ENCODE data around the gene TRAPPC10.

TRAPPC10 gene

DNA sequence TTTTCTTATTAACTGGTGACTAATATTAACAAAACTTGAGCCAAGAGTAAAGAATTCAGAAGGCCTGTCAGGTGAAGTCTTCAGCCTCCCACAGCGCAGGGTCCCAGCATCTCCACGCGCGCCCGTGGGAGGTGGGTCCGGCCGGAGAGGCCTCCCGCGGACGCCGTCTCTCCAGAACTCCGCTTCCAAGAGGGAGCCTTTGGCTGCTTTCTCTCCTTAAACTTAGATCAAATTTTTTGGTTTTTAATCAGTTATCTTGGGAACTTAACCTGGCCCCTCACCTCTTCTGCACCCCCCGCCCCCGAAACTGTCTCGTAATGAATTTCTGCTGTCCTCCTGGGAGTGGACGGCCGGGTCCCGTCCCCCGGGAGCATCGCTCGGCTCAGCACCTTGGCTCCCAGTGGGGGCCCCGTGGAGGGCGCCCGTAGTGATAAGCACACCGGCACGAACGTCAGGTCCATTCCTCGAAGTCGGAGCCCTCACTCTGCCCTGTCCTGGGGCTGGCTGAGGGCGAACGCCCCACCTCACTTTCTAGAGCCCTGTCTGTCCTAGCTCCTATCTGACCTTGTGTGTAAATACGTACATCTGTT is 29.5 kb upstream of the TRAPPC10 start:
- peaks cover 0 to 5% of the 10 kb centered on the region in 2 donors for H3K4me1 ChIP-seq (ENCODE audit: control insufficient read depth in 2 of 2, insufficient read depth in 2 of 2, low read length in 2 of 2)
- no peak overlapping the region for H3K27ac ChIP-seq (ENCODE audit: low read depth in 2 of 2, low read length in 2 of 2)
- H3K9ac ChIP-seq (ENCODE audit: low read depth in 1 of 2, low read length in 2 of 2) = no peak overlapping the region
- no peak overlapping the region for H3K4me3 ChIP-seq (ENCODE audit: low read length in 2 of 2)
- H3K36me3 ChIP-seq (ENCODE audit: control insufficient read depth in 2 of 2, insufficient read depth in 2 of 2, low read length in 2 of 2) = peaks cover 23 to 29% of the 10 kb centered on the region in 2 donors
- H3K9me3 ChIP-seq (ENCODE audit: control insufficient read depth in 2 of 2, low read length in 2 of 2) = no peaks in the 10 kb centered on the region
- H3K27me3 ChIP-seq (ENCODE audit: control insufficient read depth in 2 of 2, insufficient read depth in 2 of 2, low read length in 2 of 2) = peaks cover 0 to 2% of the 10 kb centered on the region in 2 donors

- no peak overlapping the region for H3K9ac ChIP-seq (ENCODE audit: low read depth in 1 of 2, low read length in 2 of 2)
- no peaks in the 10 kb centered on the region for H3K9me3 ChIP-seq (ENCODE audit: control insufficient read depth in 2 of 2, low read length in 2 of 2)
- H3K36me3 ChIP-seq (ENCODE audit: control insufficient read depth in 2 of 2, insufficient read depth in 2 of 2, low read length in 2 of 2) = peaks cover 21 to 28% of the 10 kb centered on the region in 2 donors
- H3K27me3 ChIP-seq (ENCODE audit: control insufficient read depth in 2 of 2, insufficient read depth in 2 of 2, low read length in 2 of 2) = peaks cover 0 to 2% of the 10 kb centered on the region in 2 donors
- peaks cover 0 to 5% of the 10 kb centered on the region in 2 donors for H3K4me1 ChIP-seq (ENCODE audit: control insufficient read depth in 2 of 2, insufficient read depth in 2 of 2, low read length in 2 of 2)
- no peak overlapping the region for H3K4me3 ChIP-seq (ENCODE audit: low read length in 2 of 2)
- H3K27ac ChIP-seq (ENCODE audit: low read depth in 2 of 2, low read length in 2 of 2) = no peak overlapping the region
Measured at GRCh38 chr21:43983390-43983789, 28.7 kb upstream of the TRAPPC10 start.

GRCh38 chr21:43983860-43984420 is 28.2 kb upstream of the TRAPPC10 start:
- Histone ChIP-seq H3K27ac (ENCODE audit: low read depth in 2 of 2, low read length in 2 of 2) (no peak overlapping the region), H3K36me3 (ENCODE audit: control insufficient read depth in 2 of 2, insufficient read depth in 2 of 2, low read length in 2 of 2) (peaks cover 17 to 24% of the 10 kb centered on the region in 2 donors), H3K9me3 (ENCODE audit: control insufficient read depth in 2 of 2, low read length in 2 of 2) (no peaks in the 10 kb centered on the region), H3K27me3 (ENCODE audit: control insufficient read depth in 2 of 2, insufficient read depth in 2 of 2, low read length in 2 of 2) (peaks cover 0 to 2% of the 10 kb centered on the region in 2 donors), H3K4me3 (ENCODE audit: low read length in 2 of 2) (no peak overlapping the region), H3K9ac (ENCODE audit: low read depth in 1 of 2, low read length in 2 of 2) (no peak overlapping the region), H3K4me1 (ENCODE audit: control insufficient read depth in 2 of 2, insufficient read depth in 2 of 2, low read length in 2 of 2) (peaks cover 0 to 5% of the 10 kb centered on the region in 2 donors)

GRCh38 chr21:43984905-43985689 is 27.0 kb upstream of the TRAPPC10 start:
- Histone ChIP-seq H3K27me3 (ENCODE audit: control insufficient read depth in 2 of 2, insufficient read depth in 2 of 2, low read length in 2 of 2) (peaks cover 0 to 2% of the 10 kb centered on the region in 2 donors), H3K9me3 (ENCODE audit: control insufficient read depth in 2 of 2, low read length in 2 of 2) (no peaks in the 10 kb centered on the region), H3K4me3 (ENCODE audit: low read length in 2 of 2) (no peak overlapping the region), H3K36me3 (ENCODE audit: control insufficient read depth in 2 of 2, insufficient read depth in 2 of 2, low read length in 2 of 2) (peaks cover 13 to 18% of the 10 kb centered on the region in 2 donors), H3K27ac (ENCODE audit: low read depth in 2 of 2, low read length in 2 of 2) (no peak overlapping the region), H3K4me1 (ENCODE audit: control insufficient read depth in 2 of 2, insufficient read depth in 2 of 2, low read length in 2 of 2) (peaks cover 0 to 5% of the 10 kb centered on the region in 2 donors), H3K9ac (ENCODE audit: low read depth in 1 of 2, low read length in 2 of 2) (no peak overlapping the region)

- Histone ChIP-seq H3K4me1 (ENCODE audit: control insufficient read depth in 2 of 2, insufficient read depth in 2 of 2, low read length in 2 of 2) (no peaks in the 10 kb centered on the region), H3K4me3 (ENCODE audit: low read length in 2 of 2) (no peak overlapping the region), H3K27ac (ENCODE audit: low read depth in 2 of 2, low read length in 2 of 2) (no peak overlapping the region), H3K36me3 (ENCODE audit: control insufficient read depth in 2 of 2, insufficient read depth in 2 of 2, low read length in 2 of 2) (peaks cover 13 to 18% of the 10 kb centered on the region in 2 donors), H3K27me3 (ENCODE audit: control insufficient read depth in 2 of 2, insufficient read depth in 2 of 2, low read length in 2 of 2) (peaks cover 0 to 2% of the 10 kb centered on the region in 2 donors), H3K9me3 (ENCODE audit: control insufficient read depth in 2 of 2, low read length in 2 of 2) (no peaks in the 10 kb centered on the region), H3K9ac (ENCODE audit: low read depth in 1 of 2, low read length in 2 of 2) (no peak overlapping the region)
Measured at GRCh38 chr21:43985690-43986251, 26.3 kb upstream of the TRAPPC10 start.

DNA sequence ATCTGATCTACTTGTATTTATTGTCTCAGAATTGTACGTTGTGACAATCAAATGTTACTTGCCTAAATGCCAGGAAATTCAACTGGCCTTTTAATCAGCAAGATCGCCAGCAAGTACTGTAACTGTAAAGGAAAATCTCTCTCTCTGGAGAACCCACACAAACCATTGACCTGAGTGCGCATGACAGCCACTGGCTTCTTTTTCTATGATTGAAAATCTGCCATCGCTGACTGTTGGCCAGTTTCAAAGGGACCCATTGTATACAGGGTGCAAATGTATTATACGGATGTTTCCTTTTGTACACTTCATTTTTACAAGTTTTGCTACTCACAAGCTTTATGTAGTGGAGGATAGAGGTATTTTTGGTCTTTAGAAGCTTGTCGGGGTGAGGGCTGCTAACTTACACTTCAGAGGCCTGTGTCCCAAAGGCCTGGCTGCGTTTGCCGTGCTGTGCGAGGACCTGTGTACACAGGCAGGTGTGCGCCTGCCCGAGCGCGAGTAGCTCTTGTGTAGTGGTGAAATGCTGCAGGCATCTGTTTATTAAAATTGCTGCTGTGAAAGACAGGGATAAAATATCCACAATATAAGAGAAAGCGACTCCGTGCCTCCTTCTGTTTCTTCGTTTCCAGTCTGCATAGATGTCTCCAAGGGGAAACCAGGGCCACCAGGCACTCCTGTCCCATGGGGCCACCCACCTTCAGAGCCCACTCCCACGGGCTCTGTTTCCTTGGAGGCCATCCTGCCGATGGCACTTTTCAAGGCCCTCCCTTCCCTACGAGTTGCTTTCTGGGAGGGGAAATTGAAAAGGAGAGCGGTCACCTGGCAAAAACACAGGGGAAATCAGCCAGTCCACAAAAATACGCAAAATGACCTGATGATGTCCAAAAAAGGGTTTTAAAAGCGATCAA is 25.3 kb upstream of the TRAPPC10 start:
- Histone ChIP-seq H3K27ac (ENCODE audit: low read depth in 2 of 2, low read length in 2 of 2) (no peak overlapping the region), H3K4me1 (ENCODE audit: control insufficient read depth in 2 of 2, insufficient read depth in 2 of 2, low read length in 2 of 2) (no peaks in the 10 kb centered on the region), H3K36me3 (ENCODE audit: control insufficient read depth in 2 of 2, insufficient read depth in 2 of 2, low read length in 2 of 2) (peaks cover 3 to 7% of the 10 kb centered on the region in 2 donors), H3K9me3 (ENCODE audit: control insufficient read depth in 2 of 2, low read length in 2 of 2) (no peaks in the 10 kb centered on the region), H3K9ac (ENCODE audit: low read depth in 1 of 2, low read length in 2 of 2) (no peak overlapping the region), H3K27me3 (ENCODE audit: control insufficient read depth in 2 of 2, insufficient read depth in 2 of 2, low read length in 2 of 2) (peaks cover 0 to 2% of the 10 kb centered on the region in 2 donors), H3K4me3 (ENCODE audit: low read length in 2 of 2) (no peak overlapping the region)

GRCh38 chr21:43987509-43987908 is 24.6 kb upstream of the TRAPPC10 start:
- H3K27ac ChIP-seq (ENCODE audit: low read depth in 2 of 2, low read length in 2 of 2) = no peak overlapping the region
- no peaks in the 10 kb centered on the region for H3K4me1 ChIP-seq (ENCODE audit: control insufficient read depth in 2 of 2, insufficient read depth in 2 of 2, low read length in 2 of 2)
- H3K9ac ChIP-seq (ENCODE audit: low read depth in 1 of 2, low read length in 2 of 2) = no peak overlapping the region
- H3K27me3 ChIP-seq (ENCODE audit: control insufficient read depth in 2 of 2, insufficient read depth in 2 of 2, low read length in 2 of 2) = peaks cover 0 to 2% of the 10 kb centered on the region in 2 donors
- no peaks in the 10 kb centered on the region for H3K9me3 ChIP-seq (ENCODE audit: control insufficient read depth in 2 of 2, low read length in 2 of 2)
- peaks cover 0 to under 1% of the 10 kb centered on the region in 2 donors for H3K36me3 ChIP-seq (ENCODE audit: control insufficient read depth in 2 of 2, insufficient read depth in 2 of 2, low read length in 2 of 2)
- H3K4me3 ChIP-seq (ENCODE audit: low read length in 2 of 2) = no peak overlapping the region

GRCh38 chr21:43988016-43988415 is 24.1 kb upstream of the TRAPPC10 start:
- Histone ChIP-seq H3K27me3 (ENCODE audit: control insufficient read depth in 2 of 2, insufficient read depth in 2 of 2, low read length in 2 of 2) (peaks cover 0 to 2% of the 10 kb centered on the region in 2 donors), H3K9ac (ENCODE audit: low read depth in 1 of 2, low read length in 2 of 2) (no peak overlapping the region), H3K9me3 (ENCODE audit: control insufficient read depth in 2 of 2, low read length in 2 of 2) (no peaks in the 10 kb centered on the region), H3K4me1 (ENCODE audit: control insufficient read depth in 2 of 2, insufficient read depth in 2 of 2, low read length in 2 of 2) (no peaks in the 10 kb centered on the region), H3K27ac (ENCODE audit: low read depth in 2 of 2, low read length in 2 of 2) (no peak overlapping the region), H3K36me3 (ENCODE audit: control insufficient read depth in 2 of 2, insufficient read depth in 2 of 2, low read length in 2 of 2) (no peaks in the 10 kb centered on the region), H3K4me3 (ENCODE audit: low read length in 2 of 2) (no peak overlapping the region)

DNA sequence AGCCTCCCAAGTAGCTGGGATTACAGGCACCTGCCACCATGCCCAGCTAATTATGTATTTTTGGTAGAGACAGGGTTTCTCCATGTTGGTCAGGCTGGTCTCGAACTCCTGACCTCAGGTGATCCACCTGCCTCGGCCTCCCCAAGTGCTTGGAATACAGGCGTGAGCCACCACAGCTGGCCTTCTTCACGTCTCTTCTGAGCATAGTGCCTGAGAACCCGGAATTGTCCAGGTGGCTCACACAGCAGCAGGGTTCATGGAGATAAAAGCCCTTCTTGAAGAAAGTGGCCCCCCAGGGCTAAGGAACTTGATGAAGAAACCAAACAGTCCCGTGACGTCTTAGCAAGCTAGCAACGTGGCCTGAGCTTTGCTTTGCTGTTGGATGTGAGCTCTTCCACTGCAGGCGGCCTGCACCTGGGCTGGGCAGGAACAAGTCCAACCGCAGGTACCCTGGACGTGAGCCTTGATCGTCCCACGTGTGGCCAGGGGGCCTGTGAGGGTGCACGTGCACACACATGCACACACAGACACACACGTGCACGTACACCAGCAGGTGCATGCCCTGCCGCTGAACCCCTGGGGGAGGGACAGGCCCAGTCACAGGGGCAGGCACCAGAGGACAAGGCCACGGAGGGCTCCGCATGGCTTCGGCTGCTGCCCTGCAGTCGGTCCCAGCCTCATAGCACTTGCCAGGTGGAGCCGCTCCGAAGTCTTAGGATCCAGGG is 23.4 kb upstream of the TRAPPC10 start:
- Histone ChIP-seq H3K27me3 (ENCODE audit: control insufficient read depth in 2 of 2, insufficient read depth in 2 of 2, low read length in 2 of 2) (peaks cover 0 to 2% of the 10 kb centered on the region in 2 donors), H3K9ac (ENCODE audit: low read depth in 1 of 2, low read length in 2 of 2) (no peak overlapping the region), H3K9me3 (ENCODE audit: control insufficient read depth in 2 of 2, low read length in 2 of 2) (no peaks in the 10 kb centered on the region), H3K36me3 (ENCODE audit: control insufficient read depth in 2 of 2, insufficient read depth in 2 of 2, low read length in 2 of 2) (no peaks in the 10 kb centered on the region), H3K4me1 (ENCODE audit: control insufficient read depth in 2 of 2, insufficient read depth in 2 of 2, low read length in 2 of 2) (no peaks in the 10 kb centered on the region), H3K4me3 (ENCODE audit: low read length in 2 of 2) (no peak overlapping the region), H3K27ac (ENCODE audit: low read depth in 2 of 2, low read length in 2 of 2) (no peak overlapping the region)

All from mucosa of rectum (tissue), 2 donors.